ENCODE measurements around the gene LYZL1. TPM values are rescaled to one million over a fixed set of nuclear protein-coding genes. Genes with fewer than 3 reads are reported as not detected.
"Not testable (repeated sequence)": the region's sequence is repeated elsewhere in the genome, so short reads cannot be mapped to it uniquely, and the experiment has no call there.

LYZL1 gene
- polyA plus RNA-seq, 1 of the 3 experiments (the other 2 are of a cell fraction): not detected

DNA sequence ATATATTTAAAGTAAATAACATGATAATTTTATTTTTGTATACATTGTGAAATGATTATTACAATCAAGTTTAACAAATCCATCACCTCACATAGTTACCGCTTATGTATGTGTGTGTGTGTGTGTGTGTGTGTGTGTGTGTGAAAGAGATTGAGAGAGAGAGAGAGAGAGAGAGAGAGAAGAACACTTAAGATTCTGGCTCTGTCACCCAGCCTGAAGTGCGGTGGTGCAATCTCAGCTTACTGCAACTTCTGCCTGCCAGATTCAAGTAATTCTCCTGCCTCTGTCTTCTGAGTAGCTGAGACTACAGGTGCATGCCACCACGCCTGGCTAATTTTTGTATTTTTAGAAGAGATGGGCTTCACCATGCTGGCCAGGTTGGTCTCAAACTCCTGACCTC, 17.8 kb downstream of the LYZL1 start (continued):
- TF ChIP-seq, protein P1, sequence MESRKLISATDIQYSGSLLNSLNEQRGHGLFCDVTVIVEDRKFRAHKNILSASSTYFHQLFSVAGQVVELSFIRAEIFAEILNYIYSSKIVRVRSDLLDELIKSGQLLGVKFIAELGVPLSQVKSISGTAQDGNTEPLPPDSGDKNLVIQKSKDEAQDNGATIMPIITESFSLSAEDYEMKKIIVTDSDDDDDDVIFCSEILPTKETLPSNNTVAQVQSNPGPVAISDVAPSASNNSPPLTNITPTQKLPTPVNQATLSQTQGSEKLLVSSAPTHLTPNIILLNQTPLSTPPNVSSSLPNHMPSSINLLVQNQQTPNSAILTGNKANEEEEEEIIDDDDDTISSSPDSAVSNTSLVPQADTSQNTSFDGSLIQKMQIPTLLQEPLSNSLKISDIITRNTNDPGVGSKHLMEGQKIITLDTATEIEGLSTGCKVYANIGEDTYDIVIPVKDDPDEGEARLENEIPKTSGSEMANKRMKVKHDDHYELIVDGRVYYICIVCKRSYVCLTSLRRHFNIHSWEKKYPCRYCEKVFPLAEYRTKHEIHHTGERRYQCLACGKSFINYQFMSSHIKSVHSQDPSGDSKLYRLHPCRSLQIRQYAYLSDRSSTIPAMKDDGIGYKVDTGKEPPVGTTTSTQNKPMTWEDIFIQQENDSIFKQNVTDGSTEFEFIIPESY (IDR thresholded peaks at IDR 0.05; ENCODE audit: borderline replicate concordance, low read depth): no peak
- no peak for TF ChIP-seq POLR2AphosphoS5 (IDR thresholded peaks at IDR 0.05; ENCODE audit: low read depth, low read length)

DNA sequence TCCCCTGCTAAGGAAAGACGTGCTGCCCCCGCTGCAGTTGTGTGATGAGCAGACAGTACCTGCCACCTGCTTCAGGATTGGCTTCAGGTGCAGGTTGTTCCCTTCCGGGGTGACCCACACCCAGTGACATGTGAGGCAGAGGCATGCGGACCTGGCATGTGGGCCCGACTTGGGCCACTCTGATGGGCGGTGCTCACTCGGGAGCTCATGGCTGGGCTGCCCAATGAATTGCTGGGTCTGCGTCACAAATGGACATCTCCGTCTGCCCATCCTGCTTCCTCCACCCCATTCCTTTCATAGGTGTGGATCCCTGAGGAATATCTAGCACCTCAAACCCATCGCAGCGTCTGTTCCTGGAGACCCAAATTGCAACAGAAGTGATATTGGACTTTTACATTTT, 19.3 kb downstream of the LYZL1 start:
- H2AFZ ChIP-seq (ENCODE audit: low read depth); H3F3A ChIP-seq (replicated peaks; ENCODE audit: insufficient read depth); H3K9ac ChIP-seq; H3K4me3 ChIP-seq (ENCODE audit: low read depth in 2 of 2, low read length in 1 of 2); H3K36me3 ChIP-seq (replicated peaks in 1 of 2; ENCODE audit: control insufficient read depth in 1 of 2, insufficient read depth in 2 of 2, low read length in 1 of 2); H3K27ac ChIP-seq (ENCODE audit: low read depth in 2 of 2, low read length in 1 of 2); H3K79me2 ChIP-seq (ENCODE audit: insufficient read depth); H3K9me3 ChIP-seq; H3K4me2 ChIP-seq; H3K9me2 ChIP-seq; H3K27me3 ChIP-seq (ENCODE audit: insufficient read depth); H4K20me1 ChIP-seq (ENCODE audit: insufficient read depth); POLR2A ChIA-PET; H3K4me1 ChIP-seq (ENCODE audit: control insufficient read depth in 1 of 2, insufficient read depth in 2 of 2, low read depth in 1 of 2, low read length in 1 of 2); DNase-seq: not testable (repeated sequence)
- WGBS (ENCODE audit: low lambda C conversion rate): 58% methylated on average over 4 of the region's 11 CpGs
- CTCF ChIA-PET: interaction anchor here (0.6 kb wide), 1 partner anchor 586 kb away, joined by 3 read pairs; no protein-coding TSS in a partner anchor

DNA sequence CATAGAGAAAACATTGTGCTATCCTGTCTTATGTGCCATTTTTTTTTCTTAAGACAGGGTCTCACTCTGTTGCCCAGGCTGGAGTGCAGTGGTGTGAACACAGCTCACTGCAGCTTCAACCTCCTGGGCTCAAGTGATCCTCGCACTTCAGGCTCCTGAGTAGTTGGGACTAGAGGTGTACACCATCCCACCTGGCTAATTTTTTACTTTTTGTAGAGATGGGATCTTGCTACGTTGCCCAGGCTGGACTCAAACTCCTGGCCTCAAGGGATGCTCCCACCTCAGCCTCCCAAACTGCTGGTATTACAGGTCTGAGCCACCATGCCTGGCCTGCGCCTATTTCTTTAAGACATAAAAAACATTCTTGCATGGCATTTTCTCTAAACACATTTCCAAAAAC, 20.6 kb downstream of the LYZL1 start:
- 71% methylated on average over 3 of the region's 3 CpGs for WGBS (ENCODE audit: low lambda C conversion rate)
- H3F3A ChIP-seq (replicated peaks; ENCODE audit: insufficient read depth): no peaks in the 10 kb centered on the region
- no peak overlapping the region for H3K9ac ChIP-seq
- no peaks in the 10 kb centered on the region for H3K79me2 ChIP-seq (ENCODE audit: insufficient read depth)
- no peak overlapping the region for H3K4me2 ChIP-seq
- H3K36me3 ChIP-seq (replicated peaks in 1 of 2; ENCODE audit: control insufficient read depth in 1 of 2, insufficient read depth in 2 of 2, low read length in 1 of 2): no peaks in the 10 kb centered on the region
- no peaks in the 10 kb centered on the region for H4K20me1 ChIP-seq (ENCODE audit: insufficient read depth)
- ChIA-PET POLR2A (no interaction called here), CTCF (interaction anchor here (4.9 kb wide), 1 partner anchor 645 kb away, joined by 19 read pairs; no protein-coding TSS in a partner anchor)
- H3K27me3 ChIP-seq (ENCODE audit: insufficient read depth): no peaks in the 10 kb centered on the region
- H3K27ac ChIP-seq (ENCODE audit: low read depth in 2 of 2, low read length in 1 of 2): no peak overlapping the region
- H3K4me1 ChIP-seq (ENCODE audit: control insufficient read depth in 1 of 2, insufficient read depth in 2 of 2, low read depth in 1 of 2, low read length in 1 of 2): no peaks in the 10 kb centered on the region; a peak in 1 of 4 replicates
- H3K9me3 ChIP-seq: no peaks in the 10 kb centered on the region
- H3K4me3 ChIP-seq (ENCODE audit: low read depth in 2 of 2, low read length in 1 of 2): no peak overlapping the region
- DNase-seq: no peak
- TF ChIP-seq FOXM1 (IDR thresholded peaks at IDR 0.05; ENCODE audit: low read depth) (no peak), JUND (IDR thresholded peaks at IDR 0.05) (no peak), EP300 (IDR thresholded peaks at IDR 0.05; ENCODE audit: borderline replicate concordance in 1 of 2, low read depth in 1 of 2, low read length in 1 of 2) (no peak), TAF1 (IDR thresholded peaks at IDR 0.05; ENCODE audit: borderline replicate concordance, low read depth, low read length) (no peak), RXRA (IDR thresholded peaks at IDR 0.05; ENCODE audit: borderline replicate concordance, low read depth) (no peak), EZH2phosphoT487 (IDR thresholded peaks at IDR 0.05; ENCODE audit: borderline replicate concordance, low read depth) (no peak)
- TF ChIP-seq, protein P2, sequence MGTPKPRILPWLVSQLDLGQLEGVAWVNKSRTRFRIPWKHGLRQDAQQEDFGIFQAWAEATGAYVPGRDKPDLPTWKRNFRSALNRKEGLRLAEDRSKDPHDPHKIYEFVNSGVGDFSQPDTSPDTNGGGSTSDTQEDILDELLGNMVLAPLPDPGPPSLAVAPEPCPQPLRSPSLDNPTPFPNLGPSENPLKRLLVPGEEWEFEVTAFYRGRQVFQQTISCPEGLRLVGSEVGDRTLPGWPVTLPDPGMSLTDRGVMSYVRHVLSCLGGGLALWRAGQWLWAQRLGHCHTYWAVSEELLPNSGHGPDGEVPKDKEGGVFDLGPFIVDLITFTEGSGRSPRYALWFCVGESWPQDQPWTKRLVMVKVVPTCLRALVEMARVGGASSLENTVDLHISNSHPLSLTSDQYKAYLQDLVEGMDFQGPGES (IDR thresholded peaks at IDR 0.05; ENCODE audit: low read depth, low read length): no peak
- TF ChIP-seq, protein P1 (IDR thresholded peaks at IDR 0.05; ENCODE audit: borderline replicate concordance, low read depth): no peak
- TF ChIP-seq, protein P3, sequence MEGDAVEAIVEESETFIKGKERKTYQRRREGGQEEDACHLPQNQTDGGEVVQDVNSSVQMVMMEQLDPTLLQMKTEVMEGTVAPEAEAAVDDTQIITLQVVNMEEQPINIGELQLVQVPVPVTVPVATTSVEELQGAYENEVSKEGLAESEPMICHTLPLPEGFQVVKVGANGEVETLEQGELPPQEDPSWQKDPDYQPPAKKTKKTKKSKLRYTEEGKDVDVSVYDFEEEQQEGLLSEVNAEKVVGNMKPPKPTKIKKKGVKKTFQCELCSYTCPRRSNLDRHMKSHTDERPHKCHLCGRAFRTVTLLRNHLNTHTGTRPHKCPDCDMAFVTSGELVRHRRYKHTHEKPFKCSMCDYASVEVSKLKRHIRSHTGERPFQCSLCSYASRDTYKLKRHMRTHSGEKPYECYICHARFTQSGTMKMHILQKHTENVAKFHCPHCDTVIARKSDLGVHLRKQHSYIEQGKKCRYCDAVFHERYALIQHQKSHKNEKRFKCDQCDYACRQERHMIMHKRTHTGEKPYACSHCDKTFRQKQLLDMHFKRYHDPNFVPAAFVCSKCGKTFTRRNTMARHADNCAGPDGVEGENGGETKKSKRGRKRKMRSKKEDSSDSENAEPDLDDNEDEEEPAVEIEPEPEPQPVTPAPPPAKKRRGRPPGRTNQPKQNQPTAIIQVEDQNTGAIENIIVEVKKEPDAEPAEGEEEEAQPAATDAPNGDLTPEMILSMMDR (IDR thresholded peaks at IDR 0.05): no peak
- TF ChIP-seq, protein P4, sequence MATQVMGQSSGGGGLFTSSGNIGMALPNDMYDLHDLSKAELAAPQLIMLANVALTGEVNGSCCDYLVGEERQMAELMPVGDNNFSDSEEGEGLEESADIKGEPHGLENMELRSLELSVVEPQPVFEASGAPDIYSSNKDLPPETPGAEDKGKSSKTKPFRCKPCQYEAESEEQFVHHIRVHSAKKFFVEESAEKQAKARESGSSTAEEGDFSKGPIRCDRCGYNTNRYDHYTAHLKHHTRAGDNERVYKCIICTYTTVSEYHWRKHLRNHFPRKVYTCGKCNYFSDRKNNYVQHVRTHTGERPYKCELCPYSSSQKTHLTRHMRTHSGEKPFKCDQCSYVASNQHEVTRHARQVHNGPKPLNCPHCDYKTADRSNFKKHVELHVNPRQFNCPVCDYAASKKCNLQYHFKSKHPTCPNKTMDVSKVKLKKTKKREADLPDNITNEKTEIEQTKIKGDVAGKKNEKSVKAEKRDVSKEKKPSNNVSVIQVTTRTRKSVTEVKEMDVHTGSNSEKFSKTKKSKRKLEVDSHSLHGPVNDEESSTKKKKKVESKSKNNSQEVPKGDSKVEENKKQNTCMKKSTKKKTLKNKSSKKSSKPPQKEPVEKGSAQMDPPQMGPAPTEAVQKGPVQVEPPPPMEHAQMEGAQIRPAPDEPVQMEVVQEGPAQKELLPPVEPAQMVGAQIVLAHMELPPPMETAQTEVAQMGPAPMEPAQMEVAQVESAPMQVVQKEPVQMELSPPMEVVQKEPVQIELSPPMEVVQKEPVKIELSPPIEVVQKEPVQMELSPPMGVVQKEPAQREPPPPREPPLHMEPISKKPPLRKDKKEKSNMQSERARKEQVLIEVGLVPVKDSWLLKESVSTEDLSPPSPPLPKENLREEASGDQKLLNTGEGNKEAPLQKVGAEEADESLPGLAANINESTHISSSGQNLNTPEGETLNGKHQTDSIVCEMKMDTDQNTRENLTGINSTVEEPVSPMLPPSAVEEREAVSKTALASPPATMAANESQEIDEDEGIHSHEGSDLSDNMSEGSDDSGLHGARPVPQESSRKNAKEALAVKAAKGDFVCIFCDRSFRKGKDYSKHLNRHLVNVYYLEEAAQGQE (IDR thresholded peaks at IDR 0.05; ENCODE audit: low read depth, low read length): no peak
- no peak overlapping the region for H2AFZ ChIP-seq (ENCODE audit: low read depth)
- no peaks in the 10 kb centered on the region for H3K9me2 ChIP-seq

Data from SK-N-SH (cell line).